ENCODE data around the gene TUBB3. TPM values are rescaled to one million over a fixed set of nuclear protein-coding genes. Genes with fewer than 3 reads are reported as not detected.

The TUBB3 gene
- total RNA-seq, 1 experiment from 2014 or later, result 164 TPM

GRCh38 chr16:89880477-89881367, 42.4 kb upstream of the TUBB3 start:
- H2AFZ ChIP-seq (ENCODE audit: low read length), result no peak overlapping the region
- H4K5ac ChIP-seq (ENCODE audit: insufficient read length, low read depth, low read length), result no peak overlapping the region
- H3K14ac ChIP-seq (ENCODE audit: insufficient read depth, low read length), result no peak overlapping the region
- no peak overlapping the region for H4K8ac ChIP-seq (replicated peaks; ENCODE audit: insufficient read length, low read depth, low read length)
- H2BK12ac ChIP-seq (ENCODE audit: insufficient read length, low read depth, low read length), result no peak overlapping the region
- no peak overlapping the region for H3T11ph ChIP-seq (ENCODE audit: low read length)
- H4K91ac ChIP-seq (ENCODE audit: insufficient read length, low read depth, low read length), result no peak overlapping the region
- WGBS (ENCODE audit: extremely low coverage, insufficient read length, low lambda C conversion rate), result no CpG with 5 or more reads among the region's 18 CpGs
- H3K4me2 ChIP-seq (ENCODE audit: insufficient read depth, insufficient read length, low read length), result no peak overlapping the region
- H3K27ac ChIP-seq (ENCODE audit: insufficient read length, low read depth, low read length), result no peak overlapping the region
- peaks cover 3% of the 10 kb centered on the region for H3K79me1 ChIP-seq (ENCODE audit: insufficient read depth, low read depth, low read length, poor library complexity, severe bottlenecking)
- H3K4me1 Mint-ChIP-seq, result no peaks in the 10 kb centered on the region
- H3K23me2 ChIP-seq (ENCODE audit: insufficient read length, low read depth, low read length, poor library complexity, severe bottlenecking), result no peaks in the 10 kb centered on the region
- H3K36me3 Mint-ChIP-seq (ENCODE audit: insufficient read depth in 1 of 3, low read depth in 3 of 3), result peaks cover 31 to 63% (median 63%) of the 10 kb centered on the region in 3 experiments; a peak in 6 of 7 replicates
- H4K20me1 ChIP-seq (ENCODE audit: control insufficient read depth, insufficient read depth, insufficient read length), result no peaks in the 10 kb centered on the region
- no peak overlapping the region for H3K56ac ChIP-seq (ENCODE audit: insufficient read length, low read depth, low read length)
- TF ChIP-seq CTCF (conservative IDR thresholded peaks at IDR 0.05), result no peak
- H3K23ac ChIP-seq (ENCODE audit: insufficient read length, low read depth, low read length), result no peak overlapping the region
- peaks cover 4% of the 10 kb centered on the region; the same call in 1 of the 2 replicates for H3K79me2 ChIP-seq (ENCODE audit: insufficient read depth, low read length)
- H3K9me3 Mint-ChIP-seq, result peaks cover 0 to 3% of the 10 kb centered on the region in 2 experiments; a peak in 2 of 5 replicates
- H3K4me1 ChIP-seq (ENCODE audit: insufficient read depth, low read length), result no peaks in the 10 kb centered on the region
- H3K27me3 ChIP-seq (ENCODE audit: insufficient read depth, low read length), result no peaks in the 10 kb centered on the region
- H2BK20ac ChIP-seq (ENCODE audit: low read depth, low read length, poor library complexity, severe bottlenecking), result no peak overlapping the region
- H2BK5ac ChIP-seq (ENCODE audit: insufficient read length, low read length), result no peak overlapping the region
- no peaks in the 10 kb centered on the region for H3K27me3 Mint-ChIP-seq (ENCODE audit: low read depth)
- no peak overlapping the region for H3K9ac ChIP-seq (ENCODE audit: extremely low read depth, insufficient read length, low read length)
- H3K4me3 Mint-ChIP-seq, result no peak overlapping the region
- no peak overlapping the region for H2AK5ac ChIP-seq (ENCODE audit: insufficient read length, low read length)
- H3K9me3 ChIP-seq (ENCODE audit: control insufficient read depth, low read depth, low read length), result no peaks in the 10 kb centered on the region
- no peak overlapping the region for H2BK15ac ChIP-seq (ENCODE audit: low read depth, low read length)
- H2BK120ac ChIP-seq (ENCODE audit: low read depth, low read length, poor library complexity, severe bottlenecking), result no peak overlapping the region
- H3K27ac Mint-ChIP-seq, result peak overlapping the region in 1 of 3 experiments; percentile 84; a peak in 2 of 7 replicates
- no peak overlapping the region for H3K18ac ChIP-seq (ENCODE audit: insufficient read length, low read depth, low read length)
- no peak for DNase-seq
- H3K4ac ChIP-seq (ENCODE audit: low read depth, low read length), result no peak overlapping the region
